CD4-positive, CD25-positive, alpha-beta regulatory T cell (primary cell): ENCODE results near the gene SLC25A38. TPM values are rescaled to one million over a fixed set of nuclear protein-coding genes. Genes with fewer than 3 reads are reported as not detected.
"Not testable (repeated sequence)": the region's sequence is repeated elsewhere in the genome, so short reads cannot be mapped to it uniquely, and the experiment has no call there.

ENCODE experiments used
- ATAC-seq, 2 donors: fragments of 150-1000 bp; cut with Tn5 transposase; one replicate each; pipeline ENCODE4 v1.10.0; 2021; ENCODE audit warnings: low read depth in 2 of 2, moderate number of reproducible peaks in 2 of 2, moderate library complexity in 1 of 2
- DNase-seq, 3 donors: peaks; one replicate each; pipeline versions ENCODE4 v3.0.0 to v3.0.0-alpha.2; 2012 to 2022; ENCODE audit warnings: mixed read lengths in 1 of 3
- H3K27ac ChIP-seq: one replicate; pipeline ENCODE4 v1.7.0; 2013; ENCODE audit warnings: mild to moderate bottlenecking, low read length; ENCODE audit not compliant: insufficient read depth, poor library complexity, severe bottlenecking
- H3K27me3 ChIP-seq: one replicate; pipeline ENCODE4 v1.7.0; 2013; ENCODE audit warnings: low read length; ENCODE audit not compliant: control insufficient read depth, insufficient read depth
- H3K36me3 ChIP-seq: one replicate; pipeline ENCODE4 v1.7.0; 2013; ENCODE audit warnings: mild to moderate bottlenecking, low read length, moderate library complexity; ENCODE audit not compliant: control insufficient read depth, insufficient read depth
- H3K4me1 ChIP-seq: 2 replicates; pipeline ENCODE4 v1.7.0; 2013; ENCODE audit warnings: mild to moderate bottlenecking, low read length; ENCODE audit not compliant: insufficient read depth, control insufficient read depth, poor library complexity, severe bottlenecking
- H3K4me3 ChIP-seq: one replicate; pipeline ENCODE4 v1.7.0; 2013; ENCODE audit warnings: low read depth, mild to moderate bottlenecking, low read length, moderate library complexity
- H3K9me3 ChIP-seq, 2 experiments: 1 replicate in 1 of 2; 2 replicates in 1 of 2; pipeline ENCODE4 v1.7.0; 2013; ENCODE audit warnings: low read length in 2 of 2, mild to moderate bottlenecking in 1 of 2, moderate library complexity in 1 of 2; ENCODE audit not compliant: control insufficient read depth in 2 of 2
- H3K27ac Mint-ChIP-seq, 3 donors: one replicate each; pipeline ENCODE4 v1.8.0; 2020 to 2022; ENCODE audit warnings: mild to moderate bottlenecking in 3 of 3, mixed read lengths in 3 of 3, moderate library complexity in 2 of 3
- H3K27me3 Mint-ChIP-seq: one replicate; pipeline ENCODE4 v1.8.0; 2022; ENCODE audit warnings: mild to moderate bottlenecking, mixed read lengths
- H3K36me3 Mint-ChIP-seq: one replicate; pipeline ENCODE4 v1.8.0; 2020; ENCODE audit warnings: mixed read lengths
- H3K4me1 Mint-ChIP-seq, 4 donors: one replicate each; pipeline ENCODE4 v1.8.0; 2020 to 2022; ENCODE audit warnings: mixed read lengths in 4 of 4, mild to moderate bottlenecking in 1 of 4
- H3K4me3 Mint-ChIP-seq, 4 donors: one replicate each; pipeline ENCODE4 v1.8.0; 2020 to 2022; ENCODE audit warnings: mild to moderate bottlenecking in 4 of 4, mixed read lengths in 4 of 4, moderate library complexity in 3 of 4
- H3K9me3 Mint-ChIP-seq, 7 donors: one replicate each; pipeline ENCODE4 v1.8.0; 2020 to 2022; ENCODE audit warnings: mixed read lengths in 7 of 7, mild to moderate bottlenecking in 3 of 7, moderate library complexity in 2 of 7
- polyA plus RNA-seq, 4 donors: library from polyadenylated mRNA; unstranded; fragments of 300-500 nt; fragmentation: Illumina TruSeq; gene quantifications; one replicate each; pipeline ENCODE4 v1.2.3, GENCODE V29; 2021
- total RNA-seq: library from RNA; stranded (reverse); gene quantifications from one replicate; pipeline ENCODE4 v1.2.3, GENCODE V29; 2022

Gene SLC25A38
- total and polyA plus RNA-seq, 5 donors from 2014 or later = 52.2 to 70.1 (median 65.0) TPM

- ATAC-seq (no peak), DNase-seq (no peak)
- H3K4me3 ChIP-seq = no peak overlapping the region
- no peaks in the 10 kb centered on the region for H3K27me3 Mint-ChIP-seq
- no peak overlapping the region for H3K27ac Mint-ChIP-seq
- H3K9me3 Mint-ChIP-seq = no peaks in the 10 kb centered on the region
- H3K36me3 Mint-ChIP-seq = no peaks in the 10 kb centered on the region
- peaks cover 20 to 31% (median 28%) of the 10 kb centered on the region in 4 donors for H3K4me1 Mint-ChIP-seq
- no peaks in the 10 kb centered on the region for H3K9me3 ChIP-seq
- H3K4me3 Mint-ChIP-seq = no peak overlapping the region
- H3K36me3 ChIP-seq = no peaks in the 10 kb centered on the region
- no peaks in the 10 kb centered on the region for H3K27me3 ChIP-seq
- no peak overlapping the region for H3K27ac ChIP-seq
- peaks cover 18% of the 10 kb centered on the region for H3K4me1 ChIP-seq
Observed at GRCh38 chr3:39344746-39345344, 38.3 kb upstream of the SLC25A38 start.

DNA sequence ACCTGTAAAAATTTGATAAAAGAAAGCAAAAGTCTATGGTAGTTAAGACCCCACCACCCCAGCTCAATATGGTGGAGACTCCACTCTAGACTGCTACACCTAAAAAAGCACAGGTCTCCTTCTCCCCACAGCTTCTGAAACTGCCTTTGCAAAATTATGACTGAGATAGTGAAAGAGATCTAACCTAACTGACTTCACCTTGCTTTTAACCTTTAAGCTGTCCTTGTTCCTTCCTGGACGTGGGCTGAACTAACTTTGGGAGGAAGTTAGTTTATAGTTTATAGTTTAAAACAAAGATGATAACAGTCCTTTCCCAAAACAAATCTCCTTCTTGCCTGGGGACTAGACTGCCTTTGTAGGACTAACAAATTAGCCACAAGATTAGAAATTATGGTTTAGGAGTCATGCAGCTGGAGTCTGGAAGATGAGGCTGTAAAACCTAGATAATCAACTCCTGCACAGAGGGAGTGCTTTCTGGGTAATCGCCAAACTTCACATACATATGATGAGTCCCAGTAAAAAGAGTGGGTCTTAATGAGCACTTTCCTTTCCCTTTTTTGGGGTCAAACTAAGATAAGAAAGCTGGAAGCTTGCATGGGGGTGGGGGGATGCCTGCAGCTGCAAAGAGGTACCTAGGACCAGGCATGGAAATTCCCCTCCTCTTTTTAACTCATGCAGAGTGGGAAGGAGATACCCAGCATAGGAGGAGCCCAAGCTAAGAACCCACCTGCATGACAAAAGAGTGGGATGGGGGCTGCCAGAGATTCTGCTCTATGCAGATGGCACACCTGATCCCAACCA is 36.2 kb upstream of the SLC25A38 start:
- Mint-ChIP-seq H3K9me3 (no peaks in the 10 kb centered on the region), H3K4me3 (peak overlapping the region in 3 of 4 donors; percentile 0 to 45 (median 12)), H3K36me3 (no peaks in the 10 kb centered on the region), H3K27me3 (no peaks in the 10 kb centered on the region), H3K27ac (peak overlapping the region in 1 of 3 donors; percentile 43), H3K4me1 (peaks cover 15 to 45% (median 37%) of the 10 kb centered on the region in 4 donors)
- H3K36me3 ChIP-seq = no peaks in the 10 kb centered on the region
- H3K4me1 ChIP-seq = peaks cover 18% of the 10 kb centered on the region
- H3K9me3 ChIP-seq = no peaks in the 10 kb centered on the region
- no peak overlapping the region for H3K27ac ChIP-seq
- peak overlapping the region; percentile 24 for H3K4me3 ChIP-seq
- H3K27me3 ChIP-seq = no peaks in the 10 kb centered on the region
- ATAC-seq = no peak
- DNase-seq = peak in 1 of 3 donors; percentile 73

DNA sequence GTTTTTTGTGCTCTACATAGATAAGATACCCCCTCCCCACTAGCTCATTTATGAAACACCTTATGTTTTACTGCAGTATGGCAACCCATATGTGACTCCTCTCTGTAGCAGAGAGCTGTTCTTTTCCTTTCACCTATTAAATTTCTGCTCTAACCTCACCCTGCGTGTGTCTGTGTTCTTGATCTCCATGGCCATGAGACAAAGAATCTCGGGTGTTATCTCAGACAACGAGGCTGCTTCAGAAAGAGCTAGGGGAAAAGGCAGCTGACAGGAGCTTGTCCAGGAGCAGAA is 35.6 kb upstream of the SLC25A38 start:
- H3K27ac ChIP-seq = no peak overlapping the region
- ATAC-seq = no peak

DNA sequence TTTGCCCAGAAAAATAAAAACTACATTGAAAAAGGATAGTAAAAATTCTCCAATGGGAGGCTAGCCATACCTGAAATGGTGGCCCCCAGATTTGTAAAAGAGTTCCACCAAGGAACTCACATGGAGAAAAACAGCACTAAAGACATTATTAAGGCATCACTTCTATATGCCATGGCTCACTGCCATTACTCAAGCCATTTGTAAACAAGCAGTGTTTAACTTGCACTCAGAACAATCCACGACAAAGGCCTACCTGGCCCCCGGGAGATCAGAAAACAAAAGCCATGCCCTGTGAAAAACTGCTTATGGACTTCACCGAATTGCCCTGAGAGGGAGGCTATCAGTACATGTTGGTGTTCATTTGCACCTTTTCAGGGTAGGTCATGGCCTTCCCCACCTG is 34.1 kb upstream of the SLC25A38 start:
- no peaks in the 10 kb centered on the region for H3K9me3 Mint-ChIP-seq
- ATAC-seq = no peak
- H3K36me3 Mint-ChIP-seq = no peaks in the 10 kb centered on the region
- H3K27ac Mint-ChIP-seq = peak overlapping the region in 1 of 3 donors; percentile 35
- H3K9me3 ChIP-seq = no peaks in the 10 kb centered on the region
- no peak for DNase-seq
- H3K27me3 ChIP-seq = no peaks in the 10 kb centered on the region
- H3K4me1 Mint-ChIP-seq = peaks cover 14 to 51% (median 33%) of the 10 kb centered on the region in 4 donors
- H3K27me3 Mint-ChIP-seq = no peaks in the 10 kb centered on the region
- H3K4me1 ChIP-seq = peaks cover 18% of the 10 kb centered on the region
- H3K4me3 Mint-ChIP-seq = no peak overlapping the region
- no peak overlapping the region for H3K27ac ChIP-seq
- H3K4me3 ChIP-seq = no peak overlapping the region
- no peaks in the 10 kb centered on the region for H3K36me3 ChIP-seq

More for the DNA sequence above, 35.6 kb upstream of the SLC25A38 start:
- no peak overlapping the region for H3K4me3 ChIP-seq
- Mint-ChIP-seq H3K9me3 (no peaks in the 10 kb centered on the region), H3K27me3 (no peaks in the 10 kb centered on the region), H3K4me3 (no peak overlapping the region), H3K4me1 (peaks cover 14 to 48% (median 37%) of the 10 kb centered on the region in 4 donors), H3K27ac (peak overlapping the region in 2 of 3 donors; percentile 36 to 79), H3K36me3 (no peaks in the 10 kb centered on the region)
- DNase-seq = no peak
- H3K36me3 ChIP-seq = no peaks in the 10 kb centered on the region
- peaks cover 18% of the 10 kb centered on the region for H3K4me1 ChIP-seq
- H3K27me3 ChIP-seq = no peaks in the 10 kb centered on the region
- no peaks in the 10 kb centered on the region for H3K9me3 ChIP-seq

DNA sequence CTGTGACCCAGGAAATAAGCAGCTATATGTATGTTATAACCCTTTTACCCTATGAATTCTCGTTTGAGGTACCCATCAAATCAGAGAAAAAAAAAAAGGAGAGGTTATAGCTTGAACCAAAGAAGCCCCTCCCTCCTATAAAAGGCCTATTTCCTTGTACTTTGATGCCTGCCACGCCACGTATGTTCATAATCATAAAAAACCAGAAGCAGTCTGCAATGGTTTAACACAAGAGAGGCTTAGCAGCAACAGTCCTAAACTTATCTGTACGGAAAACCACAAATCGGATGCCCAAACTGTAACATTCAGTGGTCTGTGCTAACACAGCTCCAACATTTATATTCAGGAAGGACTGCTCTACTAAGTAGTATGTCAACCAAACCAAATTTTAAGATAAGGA is 32.5 kb upstream of the SLC25A38 start:
- H3K9me3 ChIP-seq = no peaks in the 10 kb centered on the region
- ATAC-seq = no peak
- Mint-ChIP-seq H3K4me1 (peaks cover 14 to 58% (median 37%) of the 10 kb centered on the region in 4 donors), H3K9me3 (no peaks in the 10 kb centered on the region), H3K36me3 (no peaks in the 10 kb centered on the region), H3K27me3 (no peaks in the 10 kb centered on the region), H3K4me3 (no peak overlapping the region), H3K27ac (peak overlapping the region in 2 of 3 donors; percentile 7 to 62)
- no peaks in the 10 kb centered on the region for H3K27me3 ChIP-seq
- no peak overlapping the region for H3K4me3 ChIP-seq
- DNase-seq = no peak
- no peak overlapping the region for H3K27ac ChIP-seq
- peaks cover 18% of the 10 kb centered on the region for H3K4me1 ChIP-seq
- H3K36me3 ChIP-seq = no peaks in the 10 kb centered on the region

DNA sequence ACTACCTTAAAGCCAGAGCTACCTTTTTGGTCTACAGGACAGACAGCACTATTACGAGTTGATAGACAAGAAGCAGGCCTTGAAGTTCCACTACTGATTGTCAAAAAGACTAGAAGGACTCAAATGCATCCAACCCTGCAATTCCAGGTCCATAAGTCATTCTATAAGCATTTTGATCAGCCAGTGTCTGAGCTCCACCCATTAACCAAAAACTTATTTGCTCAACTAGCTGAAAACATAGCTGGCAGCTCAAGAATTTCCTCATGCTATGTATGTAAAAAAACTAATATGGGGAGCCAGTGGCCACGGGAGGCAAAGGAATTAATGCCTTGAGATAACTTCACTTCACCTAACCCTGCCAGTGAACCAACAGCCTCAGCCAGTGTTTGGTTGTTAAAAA is 32.0 kb upstream of the SLC25A38 start:
- not testable (repeated sequence) for H3K27me3 ChIP-seq, DNase-seq, H3K36me3 ChIP-seq, H3K4me3 Mint-ChIP-seq, ATAC-seq, H3K9me3 Mint-ChIP-seq, H3K4me3 ChIP-seq, H3K36me3 Mint-ChIP-seq, H3K27ac ChIP-seq, H3K27me3 Mint-ChIP-seq, H3K9me3 ChIP-seq
- H3K4me1 ChIP-seq = peaks cover 16% of the 10 kb centered on the region
- H3K4me1 Mint-ChIP-seq = peaks cover 11 to 59% (median 35%) of the 10 kb centered on the region in 4 donors
- peak overlapping the region in 1 of 3 donors; percentile 62 for H3K27ac Mint-ChIP-seq

DNA sequence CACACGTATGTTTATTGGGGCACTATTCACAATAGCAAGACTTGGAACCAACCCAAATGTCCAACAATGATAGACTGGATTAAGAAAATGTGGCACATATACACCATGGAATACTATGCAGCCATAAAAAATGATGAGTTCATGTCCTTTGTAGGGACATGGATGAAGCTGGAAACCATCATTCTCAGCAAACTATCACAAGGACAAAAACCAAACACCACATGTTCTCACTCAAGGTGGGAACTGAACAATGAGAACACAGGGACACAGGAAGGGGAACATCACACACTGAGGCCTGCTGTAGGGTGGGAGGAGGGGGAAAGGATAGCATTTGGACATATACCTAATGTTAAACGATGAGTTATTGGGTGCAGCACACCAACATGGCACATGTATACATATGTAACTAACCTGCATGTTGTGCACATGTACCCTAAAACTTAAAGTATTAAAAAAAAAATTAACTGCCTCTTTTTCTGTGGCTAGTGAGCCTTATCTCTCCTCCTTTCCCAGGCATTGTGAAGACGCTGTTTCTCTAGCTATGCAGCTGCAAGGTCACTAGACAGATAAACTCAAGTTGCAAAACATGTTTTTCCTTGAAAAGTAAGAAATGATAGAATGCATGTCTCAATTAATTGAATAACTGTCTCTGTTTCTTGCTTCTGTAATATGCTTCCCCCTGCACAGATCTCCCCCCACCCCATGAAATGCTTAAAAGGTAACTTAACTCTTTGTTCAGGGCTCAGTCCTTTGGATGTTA is 29.8 kb upstream of the SLC25A38 start:
- not testable (repeated sequence) for H3K27me3 Mint-ChIP-seq, DNase-seq, H3K36me3 ChIP-seq, H3K4me3 ChIP-seq, H3K9me3 Mint-ChIP-seq, H3K4me1 ChIP-seq, H3K27ac Mint-ChIP-seq, H3K9me3 ChIP-seq, H3K36me3 Mint-ChIP-seq, H3K27me3 ChIP-seq, ATAC-seq, H3K27ac ChIP-seq
- peak overlapping the region in 1 of 4 donors; percentile 54 for H3K4me3 Mint-ChIP-seq
- peaks cover 12 to 56% (median 28%) of the 10 kb centered on the region in 4 donors for H3K4me1 Mint-ChIP-seq
